GM23338 (cell line): Measurements from ENCODE around the gene CELA3A. TPM values are rescaled to one million over a fixed set of nuclear protein-coding genes. Genes with fewer than 3 reads are reported as not detected.
A peak's percentile ranks its signal among the peaks of the same experiment; 100 is the strongest.

ENCODE experiments used
- ATAC-seq: fragments of 200-7000 bp; cut with Tn5 transposase; 3 replicates; pipeline ENCODE4 v1.9.1; 2020
- DNase-seq: peaks from one replicate; pipeline ENCODE4 v3.0.0-alpha.2; 2015; ENCODE audit warnings: low spot score
- H2AFZ ChIP-seq: fragments of 200-600 bp; sonication (generic); 2 replicates; pipeline ENCODE4 v1.8.0; 2016; ENCODE audit warnings: antibody characterized with exemption, mild to moderate bottlenecking, moderate library complexity
- H3F3A ChIP-seq: fragments of 200-600 bp; sonication (generic); replicated peaks from 2 replicates; pipeline ENCODE4 v1.8.0; 2017; ENCODE audit warnings: antibody characterized with exemption, mixed run types, low read depth
- H3K27ac ChIP-seq: fragments of 200-600 bp; sonication (generic); 2 replicates; pipeline ENCODE4 v1.6.1; 2016; ENCODE audit warnings: low read depth
- H3K27me3 ChIP-seq: fragments of 200-600 bp; sonication (generic); 2 replicates; pipeline ENCODE4 v1.8.0; 2016; ENCODE audit warnings: mild to moderate bottlenecking, mixed run types, moderate library complexity; ENCODE audit not compliant: insufficient read depth
- H3K36me3 ChIP-seq: fragments of 200-600 bp; sonication (generic); 2 replicates; pipeline ENCODE4 v1.8.0; 2016; ENCODE audit warnings: mild to moderate bottlenecking; ENCODE audit not compliant: insufficient read depth
- H3K4me1 ChIP-seq: fragments of 200-600 bp; sonication (generic); 2 replicates; pipeline ENCODE4 v1.8.0; 2016; ENCODE audit warnings: mild to moderate bottlenecking, moderate library complexity; ENCODE audit not compliant: insufficient read depth
- H3K4me2 ChIP-seq: fragments of 200-600 bp; sonication (generic); 2 replicates; pipeline ENCODE4 v1.7.1; 2017; ENCODE audit warnings: mixed run types
- H3K4me3 ChIP-seq: fragments of 200-600 bp; sonication (generic); 2 replicates; pipeline ENCODE4 v1.6.1; 2016; ENCODE audit warnings: mixed run types
- H3K79me2 ChIP-seq: fragments of 200-600 bp; sonication (generic); replicated peaks from 2 replicates; pipeline ENCODE4 v1.8.0; 2017; ENCODE audit warnings: mild to moderate bottlenecking; ENCODE audit not compliant: insufficient read depth
- H3K9me2 ChIP-seq: fragments of 200-600 bp; sonication (generic); 2 replicates; pipeline ENCODE4 v1.8.0; 2017; ENCODE audit not compliant: insufficient read depth
- H4K20me1 ChIP-seq: fragments of 200-600 bp; sonication (generic); replicated peaks from 2 replicates; pipeline ENCODE4 v1.8.0; 2017; ENCODE audit warnings: mild to moderate bottlenecking; ENCODE audit not compliant: insufficient read depth
- H3K27ac Mint-ChIP-seq: 2 replicates; pipeline ENCODE4 v1.8.0; 2020; ENCODE audit warnings: inconsistent platforms, mild to moderate bottlenecking, moderate library complexity, mixed read lengths
- H3K27me3 Mint-ChIP-seq: 3 replicates; pipeline ENCODE4 v1.8.0; 2022; ENCODE audit warnings: low read depth, mild to moderate bottlenecking, moderate library complexity, mixed read lengths, inconsistent platforms; ENCODE audit not compliant: insufficient read depth, poor library complexity
- H3K36me3 Mint-ChIP-seq: 3 replicates; pipeline ENCODE4 v1.8.0; 2021; ENCODE audit warnings: low read depth, mild to moderate bottlenecking, inconsistent platforms, moderate library complexity, mixed read lengths
- H3K4me1 Mint-ChIP-seq: 3 replicates; pipeline ENCODE4 v1.8.0; 2020; ENCODE audit warnings: mild to moderate bottlenecking, inconsistent platforms, mixed read lengths
- H3K4me3 Mint-ChIP-seq: 3 replicates; pipeline ENCODE4 v1.8.0; 2021; ENCODE audit warnings: moderate library complexity, mild to moderate bottlenecking, inconsistent platforms, mixed read lengths
- H3K9me3 Mint-ChIP-seq: 3 replicates; pipeline ENCODE4 v1.8.0; 2020; ENCODE audit warnings: moderate library complexity, mild to moderate bottlenecking, inconsistent platforms, mixed read lengths
- CREB1 ChIP-seq: fragments of 250-450 bp; sonication (Bioruptor Pico); IDR thresholded peaks from 2 replicates; pipeline ENCODE4 v1.5.0; 2020; ENCODE audit warnings: low read depth, mild to moderate bottlenecking, moderate library complexity
- EZH2 ChIP-seq: fragments of 200-600 bp; sonication (generic); IDR thresholded peaks from one replicate; pipeline ENCODE4 v1.8.0; 2017; ENCODE audit warnings: antibody characterized with exemption, mild to moderate bottlenecking, low read depth; ENCODE audit not compliant: unreplicated experiment
- JUNB ChIP-seq: IDR thresholded peaks from one replicate; pipeline ENCODE4 v1.6.1; 2016; ENCODE audit warnings: antibody characterized with exemption; ENCODE audit not compliant: unreplicated experiment
- NANOG ChIP-seq: IDR thresholded peaks from 2 replicates; pipeline ENCODE4 v1.6.1; 2016; ENCODE audit warnings: antibody characterized with exemption, borderline replicate concordance
- ZNF114 ChIP-seq: fragments of 250-450 bp; sonication (Bioruptor Pico); IDR thresholded peaks from 2 replicates; pipeline ENCODE4 v1.5.0; 2020; ENCODE audit warnings: mild to moderate bottlenecking, moderate library complexity
- ZNF331 ChIP-seq: fragments of 250-450 bp; sonication (Bioruptor Pico); IDR thresholded peaks from 2 replicates; pipeline ENCODE4 v1.5.0; 2020; ENCODE audit warnings: low read depth, mild to moderate bottlenecking, moderate library complexity
- polyA plus RNA-seq: library from polyadenylated mRNA; unstranded; fragments of >200 nt; fragmentation: Nextera tagmentation; extraction: Ambion mirVana; gene quantifications from 2 replicates; pipeline ENCODE4 v1.2.1, GENCODE V29; 2016
- total RNA-seq: library from RNA; depleted of rRNA; stranded (reverse); fragments of >200 nt; shearing (Covaris generic); gene quantifications from 2 replicates; pipeline ENCODE4 v1.2.3, GENCODE V29; 2014
- TF ChIP-seq, protein P1 (sequence below): fragments of 250-450 bp; sonication (Bioruptor Pico); IDR thresholded peaks from 2 replicates; pipeline ENCODE4 v1.5.0; 2020; ENCODE audit warnings: mild to moderate bottlenecking, moderate library complexity
- TF ChIP-seq, protein P2 (sequence below): IDR thresholded peaks from 2 replicates; pipeline ENCODE4 v1.6.1; 2016; ENCODE audit warnings: antibody characterized with exemption

CELA3A gene
- total and polyA plus RNA-seq, 2 experiments from 2014 or later = not detected

DNA sequence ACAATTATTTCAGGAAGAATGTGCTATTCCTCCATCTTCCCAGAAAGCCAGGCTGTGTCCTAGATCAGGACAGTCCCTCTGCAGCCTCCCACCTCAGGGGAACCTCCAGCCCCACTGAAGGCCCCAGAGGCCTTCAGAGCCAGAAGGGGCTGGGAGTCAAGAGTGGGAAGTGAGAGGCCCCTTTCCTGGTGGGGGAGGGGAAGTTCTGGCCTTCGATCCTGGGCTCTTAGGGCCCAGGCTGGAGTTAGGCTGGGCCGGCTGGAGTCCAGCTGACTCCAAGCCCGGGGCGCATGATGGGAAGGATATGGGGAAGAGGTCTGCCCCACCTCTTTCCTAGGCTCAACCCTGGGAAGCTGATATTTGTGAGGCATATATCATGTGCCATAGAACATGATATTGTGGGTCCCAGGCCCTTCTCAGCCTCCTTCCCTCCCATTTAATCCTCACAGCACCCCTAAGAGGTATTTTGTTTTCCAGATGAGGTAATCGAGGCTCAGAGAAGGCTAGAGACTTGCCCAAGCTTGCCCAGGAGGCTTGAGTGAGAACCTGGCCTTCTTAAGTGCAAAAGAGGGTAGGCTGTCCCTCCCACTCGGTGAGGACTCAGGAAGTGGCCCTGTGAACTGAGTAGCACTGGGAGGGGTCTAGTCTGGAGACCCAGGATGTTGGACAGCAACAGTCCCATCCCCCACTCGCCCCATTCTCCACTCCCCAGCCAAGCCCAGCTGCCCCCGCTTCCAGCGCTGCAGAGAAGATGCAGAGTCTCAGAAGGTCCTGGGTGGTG lies 45.8 kb upstream of the CELA3A start (continued):
- TF ChIP-seq, protein P1, sequence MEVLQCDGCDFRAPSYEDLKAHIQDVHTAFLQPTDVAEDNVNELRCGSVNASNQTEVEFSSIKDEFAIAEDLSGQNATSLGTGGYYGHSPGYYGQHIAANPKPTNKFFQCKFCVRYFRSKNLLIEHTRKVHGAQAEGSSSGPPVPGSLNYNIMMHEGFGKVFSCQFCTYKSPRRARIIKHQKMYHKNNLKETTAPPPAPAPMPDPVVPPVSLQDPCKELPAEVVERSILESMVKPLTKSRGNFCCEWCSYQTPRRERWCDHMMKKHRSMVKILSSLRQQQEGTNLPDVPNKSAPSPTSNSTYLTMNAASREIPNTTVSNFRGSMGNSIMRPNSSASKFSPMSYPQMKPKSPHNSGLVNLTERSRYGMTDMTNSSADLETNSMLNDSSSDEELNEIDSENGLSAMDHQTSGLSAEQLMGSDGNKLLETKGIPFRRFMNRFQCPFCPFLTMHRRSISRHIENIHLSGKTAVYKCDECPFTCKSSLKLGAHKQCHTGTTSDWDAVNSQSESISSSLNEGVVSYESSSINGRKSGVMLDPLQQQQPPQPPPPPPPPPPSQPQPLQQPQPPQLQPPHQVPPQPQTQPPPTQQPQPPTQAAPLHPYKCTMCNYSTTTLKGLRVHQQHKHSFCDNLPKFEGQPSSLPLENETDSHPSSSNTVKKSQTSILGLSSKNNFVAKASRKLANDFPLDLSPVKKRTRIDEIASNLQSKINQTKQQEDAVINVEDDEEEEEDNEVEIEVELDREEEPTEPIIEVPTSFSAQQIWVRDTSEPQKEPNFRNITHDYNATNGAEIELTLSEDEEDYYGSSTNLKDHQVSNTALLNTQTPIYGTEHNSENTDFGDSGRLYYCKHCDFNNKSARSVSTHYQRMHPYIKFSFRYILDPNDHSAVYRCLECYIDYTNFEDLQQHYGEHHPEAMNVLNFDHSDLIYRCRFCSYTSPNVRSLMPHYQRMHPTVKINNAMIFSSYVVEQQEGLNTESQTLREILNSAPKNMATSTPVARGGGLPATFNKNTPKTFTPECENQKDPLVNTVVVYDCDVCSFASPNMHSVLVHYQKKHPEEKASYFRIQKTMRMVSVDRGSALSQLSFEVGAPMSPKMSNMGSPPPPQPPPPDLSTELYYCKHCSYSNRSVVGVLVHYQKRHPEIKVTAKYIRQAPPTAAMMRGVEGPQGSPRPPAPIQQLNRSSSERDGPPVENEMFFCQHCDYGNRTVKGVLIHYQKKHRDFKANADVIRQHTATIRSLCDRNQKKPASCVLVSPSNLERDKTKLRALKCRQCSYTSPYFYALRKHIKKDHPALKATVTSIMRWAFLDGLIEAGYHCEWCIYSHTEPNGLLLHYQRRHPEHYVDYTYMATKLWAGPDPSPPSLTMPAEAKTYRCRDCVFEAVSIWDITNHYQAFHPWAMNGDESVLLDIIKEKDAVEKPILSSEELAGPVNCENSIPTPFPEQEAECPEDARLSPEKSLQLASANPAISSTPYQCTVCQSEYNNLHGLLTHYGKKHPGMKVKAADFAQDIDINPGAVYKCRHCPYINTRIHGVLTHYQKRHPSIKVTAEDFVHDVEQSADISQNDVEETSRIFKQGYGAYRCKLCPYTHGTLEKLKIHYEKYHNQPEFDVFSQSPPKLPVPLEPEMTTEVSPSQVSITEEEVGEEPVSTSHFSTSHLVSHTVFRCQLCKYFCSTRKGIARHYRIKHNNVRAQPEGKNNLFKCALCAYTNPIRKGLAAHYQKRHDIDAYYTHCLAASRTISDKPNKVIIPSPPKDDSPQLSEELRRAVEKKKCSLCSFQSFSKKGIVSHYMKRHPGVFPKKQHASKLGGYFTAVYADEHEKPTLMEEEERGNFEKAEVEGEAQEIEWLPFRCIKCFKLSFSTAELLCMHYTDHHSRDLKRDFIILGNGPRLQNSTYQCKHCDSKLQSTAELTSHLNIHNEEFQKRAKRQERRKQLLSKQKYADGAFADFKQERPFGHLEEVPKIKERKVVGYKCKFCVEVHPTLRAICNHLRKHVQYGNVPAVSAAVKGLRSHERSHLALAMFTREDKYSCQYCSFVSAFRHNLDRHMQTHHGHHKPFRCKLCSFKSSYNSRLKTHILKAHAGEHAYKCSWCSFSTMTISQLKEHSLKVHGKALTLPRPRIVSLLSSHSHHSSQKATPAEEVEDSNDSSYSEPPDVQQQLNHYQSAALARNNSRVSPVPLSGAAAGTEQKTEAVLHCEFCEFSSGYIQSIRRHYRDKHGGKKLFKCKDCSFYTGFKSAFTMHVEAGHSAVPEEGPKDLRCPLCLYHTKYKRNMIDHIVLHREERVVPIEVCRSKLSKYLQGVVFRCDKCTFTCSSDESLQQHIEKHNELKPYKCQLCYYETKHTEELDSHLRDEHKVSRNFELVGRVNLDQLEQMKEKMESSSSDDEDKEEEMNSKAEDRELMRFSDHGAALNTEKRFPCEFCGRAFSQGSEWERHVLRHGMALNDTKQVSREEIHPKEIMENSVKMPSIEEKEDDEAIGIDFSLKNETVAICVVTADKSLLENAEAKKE (CRISPR knock-in tag) = no peak
- TF ChIP-seq EZH2 (no peak), NANOG (no peak)

DNA sequence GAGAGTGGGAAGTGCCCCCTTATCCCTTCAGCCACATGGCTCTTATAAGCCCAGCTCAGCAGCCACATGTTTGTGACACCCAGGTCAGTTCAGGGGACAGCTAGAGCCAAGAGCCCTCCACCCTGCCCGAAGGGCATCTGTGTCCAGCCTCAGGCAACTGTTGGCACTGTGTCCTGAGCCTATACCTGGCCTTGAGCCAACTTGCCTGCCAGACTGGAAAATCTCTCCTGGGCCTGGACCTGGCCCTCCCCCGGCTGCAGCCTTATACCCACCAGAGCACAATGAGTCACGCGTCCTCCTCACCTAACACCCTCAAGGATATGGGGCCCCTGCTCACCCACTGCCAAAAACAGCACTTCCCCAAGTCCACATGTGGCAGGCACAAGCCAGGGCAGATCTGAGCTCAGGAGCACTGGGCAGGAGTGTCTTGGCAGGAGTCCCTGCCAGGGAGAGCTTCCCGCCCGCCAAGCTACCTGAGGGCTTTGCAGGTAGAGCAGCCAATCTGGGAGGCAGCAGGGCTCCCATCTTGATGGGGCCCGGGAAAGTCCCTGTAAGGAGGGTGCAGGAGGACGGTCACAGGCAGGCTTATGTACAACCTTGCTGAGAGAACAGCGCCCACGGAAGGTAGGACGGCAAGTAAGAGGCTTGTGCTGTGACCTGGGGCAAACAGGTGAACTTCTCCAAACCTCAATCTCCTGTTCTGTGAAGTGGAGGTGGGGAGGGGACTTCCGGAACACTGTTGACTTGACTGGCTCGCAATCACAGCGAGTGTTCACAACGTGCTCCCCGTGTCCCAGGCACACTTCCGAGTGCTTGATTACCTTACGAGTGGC lies 44.5 kb upstream of the CELA3A start:
- no peak overlapping the region for H3K27ac ChIP-seq
- no peaks in the 10 kb centered on the region for H3K9me2 ChIP-seq
- H3F3A ChIP-seq = no peaks in the 10 kb centered on the region
- no peaks in the 10 kb centered on the region for H3K27me3 ChIP-seq
- H3K4me3 ChIP-seq = no peak overlapping the region
- ATAC-seq = peak; percentile 49
- H2AFZ ChIP-seq = peak overlapping the region; percentile 85; the same call in 1 of the 2 replicates
- H3K79me2 ChIP-seq = no peaks in the 10 kb centered on the region
- Mint-ChIP-seq H3K27ac (no peak overlapping the region), H3K4me3 (no peak overlapping the region), H3K36me3 (no peaks in the 10 kb centered on the region), H3K4me1 (peaks cover 22% of the 10 kb centered on the region), H3K27me3 (peaks cover 15% of the 10 kb centered on the region), H3K9me3 (no peaks in the 10 kb centered on the region)
- peak; percentile 29 for DNase-seq
- no peaks in the 10 kb centered on the region for H4K20me1 ChIP-seq
- no peak overlapping the region for H3K4me2 ChIP-seq
- H3K36me3 ChIP-seq = no peaks in the 10 kb centered on the region
- peaks cover 8% of the 10 kb centered on the region; the same call in 1 of the 2 replicates for H3K4me1 ChIP-seq
- TF ChIP-seq ZNF114 (CRISPR knock-in tag) = no peak
- TF ChIP-seq, protein P2, sequence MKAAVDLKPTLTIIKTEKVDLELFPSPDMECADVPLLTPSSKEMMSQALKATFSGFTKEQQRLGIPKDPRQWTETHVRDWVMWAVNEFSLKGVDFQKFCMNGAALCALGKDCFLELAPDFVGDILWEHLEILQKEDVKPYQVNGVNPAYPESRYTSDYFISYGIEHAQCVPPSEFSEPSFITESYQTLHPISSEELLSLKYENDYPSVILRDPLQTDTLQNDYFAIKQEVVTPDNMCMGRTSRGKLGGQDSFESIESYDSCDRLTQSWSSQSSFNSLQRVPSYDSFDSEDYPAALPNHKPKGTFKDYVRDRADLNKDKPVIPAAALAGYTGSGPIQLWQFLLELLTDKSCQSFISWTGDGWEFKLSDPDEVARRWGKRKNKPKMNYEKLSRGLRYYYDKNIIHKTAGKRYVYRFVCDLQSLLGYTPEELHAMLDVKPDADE = no peak
- TF ChIP-seq EZH2 = no peak
- TF ChIP-seq JUNB = no peak
- no peak for TF ChIP-seq ZNF331
- no peak for TF ChIP-seq CREB1
